ENCODE results near the gene TAOK1. TPM values are rescaled to one million over a fixed set of nuclear protein-coding genes. Genes with fewer than 3 reads are reported as not detected.

The TAOK1 gene
- total RNA-seq, 2 donors from 2014 or later: 21.0 to 34.9 TPM

GRCh38 chr17:29583324-29584248 is 193.4 kb downstream of the TAOK1 start:
- DNase-seq (peak in 1 of 4 donors; percentile 24), ATAC-seq (no peak)
- Histone ChIP-seq H3K4me3 (no peak overlapping the region), H3K36me3 (replicated peaks in 1 of 2; ENCODE audit: insufficient read depth in 1 of 2, low read depth in 2 of 2) (no peaks in the 10 kb centered on the region), H3K4me1 (peaks cover 15% of the 10 kb centered on the region), H3K27me3 (no peaks in the 10 kb centered on the region), H3K9me3 (no peaks in the 10 kb centered on the region), H3K27ac (no peak overlapping the region)
- intact Hi-C loops (cut with DNase I): no loop called here
- WGBS, 2 donors: 84 to 91% methylated on average over 11 to 16 of the region's 16 CpGs
- TF ChIP-seq CTCF (IDR thresholded peaks at IDR 0.05) (no peak), POLR2A (IDR thresholded peaks at IDR 0.05) (no peak)

- no peak for ATAC-seq
- Histone ChIP-seq H3K36me3 (replicated peaks in 1 of 2; ENCODE audit: insufficient read depth in 1 of 2, low read depth in 2 of 2) (no peaks in the 10 kb centered on the region), H3K27ac (peak overlapping the region in 2 of 4 donors; percentile 27 to 43), H3K9me3 (no peaks in the 10 kb centered on the region), H3K4me1 (peaks cover 18% of the 10 kb centered on the region), H3K27me3 (no peaks in the 10 kb centered on the region), H3K4me3 (no peak overlapping the region)
- DNase-seq: peak in 1 of 4 donors; percentile 13
- WGBS, 2 donors: 77 to 84% methylated on average over 6 to 9 of the region's 12 CpGs
- TF ChIP-seq CTCF (IDR thresholded peaks at IDR 0.05) (no peak), POLR2A (IDR thresholded peaks at IDR 0.05) (no peak)
- intact Hi-C loops (cut with DNase I): no loop called here
Measured at GRCh38 chr17:29584452-29585079, 194.4 kb downstream of the TAOK1 start.

GRCh38 chr17:29585080-29585751 is 195.1 kb downstream of the TAOK1 start:
- no peaks in the 10 kb centered on the region for H3K9me3 ChIP-seq
- intact Hi-C loops (cut with DNase I): no loop called here
- TF ChIP-seq CTCF (IDR thresholded peaks at IDR 0.05): no peak
- TF ChIP-seq POLR2A (IDR thresholded peaks at IDR 0.05): peak in 1 of 3 donors; percentile 29
- ATAC-seq (no peak), DNase-seq (peak in 1 of 4 donors; percentile 19)
- H3K36me3 ChIP-seq (replicated peaks in 1 of 2; ENCODE audit: insufficient read depth in 1 of 2, low read depth in 2 of 2): no peaks in the 10 kb centered on the region
- H3K27me3 ChIP-seq: no peaks in the 10 kb centered on the region
- H3K27ac ChIP-seq: peak overlapping the region in 2 of 4 donors; percentile 27 to 43
- H3K4me1 ChIP-seq: peaks cover 24% of the 10 kb centered on the region
- no peak overlapping the region for H3K4me3 ChIP-seq
- WGBS, 2 donors: 65 to 83% methylated on average over 4 to 7 of the region's 8 CpGs

- ATAC-seq (no peak), DNase-seq (peak in 1 of 4 donors; percentile 15)
- H3K36me3 ChIP-seq (replicated peaks in 1 of 2; ENCODE audit: insufficient read depth in 1 of 2, low read depth in 2 of 2): no peaks in the 10 kb centered on the region
- intact Hi-C loops (cut with DNase I): no loop called here
- H3K9me3 ChIP-seq: no peaks in the 10 kb centered on the region
- WGBS, 2 donors: 77 to 88% methylated on average over 4 to 9 of the region's 9 CpGs
- no peaks in the 10 kb centered on the region for H3K27me3 ChIP-seq
- peak overlapping the region in 1 of 4 donors; percentile 1 for H3K27ac ChIP-seq
- no peak for TF ChIP-seq CTCF (IDR thresholded peaks at IDR 0.05)
- TF ChIP-seq POLR2A (IDR thresholded peaks at IDR 0.05): no peak
- H3K4me1 ChIP-seq: peaks cover 41% of the 10 kb centered on the region
- no peak overlapping the region for H3K4me3 ChIP-seq
Measured at GRCh38 chr17:29586676-29587469, 196.7 kb downstream of the TAOK1 start.
